Stomach (tissue), 9 donors: ENCODE results near the gene AGAP2. TPM values are rescaled to one million over a fixed set of nuclear protein-coding genes. Genes with fewer than 3 reads are reported as not detected.
A peak's percentile ranks its signal among the peaks of the same experiment; 100 is the strongest.

Experiments
- DNase-seq, 2 donors: peaks; one replicate each; pipeline versions ENCODE4 v3.0.0 to v3.0.0-alpha.2; 2013 to 2019
- H3K27ac ChIP-seq, 5 donors: fragments of 200-600 bp in 4 of 5; sonication (generic) in 4 of 5; one replicate each; pipeline ENCODE4 v1.5.1; 2013 to 2019; ENCODE audit warnings: mild to moderate bottlenecking in 1 of 5, moderate library complexity in 1 of 5
- H3K27me3 ChIP-seq, 3 donors: fragments of 200-600 bp; sonication (generic); one replicate each; pipeline ENCODE4 v1.5.1; 2017 to 2019; ENCODE audit warnings: mixed run types in 1 of 3
- H3K36me3 ChIP-seq, 4 donors: fragments of 200-600 bp; sonication (generic); 1 replicate in 3 of 4; 2 replicates in 1 of 4; pipeline ENCODE4 v1.5.1; 2016 to 2019
- H3K4me1 ChIP-seq, 4 donors: fragments of 200-600 bp; sonication (generic); one replicate each; pipeline ENCODE4 v1.5.1; 2016 to 2019
- H3K4me3 ChIP-seq, 4 donors: fragments of 200-600 bp; sonication (generic) in 3 of 4; one replicate each; pipeline ENCODE4 v1.5.1; 2016 to 2019; ENCODE audit warnings: mild to moderate bottlenecking in 1 of 4
- H3K9me3 ChIP-seq, 4 donors: fragments of 200-600 bp; sonication (generic); one replicate each; pipeline ENCODE4 v1.5.1; 2016 to 2019
- EP300 ChIP-seq: sonication (generic); formaldehyde crosslinking; IDR thresholded peaks from one replicate; pipeline ENCODE4 v1.6.1; 2017; ENCODE audit warnings: antibody characterized with exemption
- POLR2A ChIP-seq, 4 donors: fragments of 450-650 bp; IDR thresholded peaks; one replicate each; pipeline ENCODE4 v1.6.1; 2016; ENCODE audit warnings: antibody characterized with exemption in 4 of 4, control low read depth in 2 of 4, mild to moderate bottlenecking in 1 of 4, moderate library complexity in 1 of 4
- POLR2AphosphoS5 ChIP-seq, 3 donors: sonication (generic); formaldehyde crosslinking; IDR thresholded peaks; one replicate each; pipeline ENCODE4 v1.6.1; 2016; ENCODE audit warnings: antibody characterized with exemption in 3 of 3
- WGBS, 5 donors: extraction: QIAGEN DNeasy Blood & Tissue Kit in 3 of 5; methylation state at CpG; one replicate each; pipeline versions ENCODE4 v1.1.5 to v1.1.7; 2013 to 2018; 5-methylcytosine and 5-hydroxymethylcytosine counted together
- intact Hi-C: fragments of 100-400 bp; cut with DNase I; formaldehyde crosslinking; loops from one replicate; pipeline ENCODE4 v1.15.1; 2023; ENCODE audit warnings: low total_unique reads
- polyA plus RNA-seq, 3 donors: library from polyadenylated mRNA; stranded (reverse); fragments of 200-250 nt; gene quantifications; one replicate each; pipeline ENCODE4 v1.2.3, GENCODE V29; 2013
- total RNA-seq, 5 donors: library from RNA; depleted of rRNA; stranded (reverse); fragments of >200 nt; gene quantifications; one replicate each; pipeline versions ENCODE4 v1.1.0 to v1.2.3, GENCODE V29; 2014 to 2016
- TF ChIP-seq, protein P1 (sequence below), 7 experiments: fragments of 450-650 bp in 4 of 7; fragments of 200-600 bp in 3 of 7; sonication (generic) in 3 of 7; IDR thresholded peaks; one replicate each; pipeline ENCODE4 v1.5.1; 2016 to 2019; ENCODE audit warnings: antibody characterized with exemption in 7 of 7, control low read depth in 2 of 7, mild to moderate bottlenecking in 1 of 7
- donor health status: healthy with polysubstance abuse.
- donor health status: Bipolar disorder and iron deficiency.
- donor health status: healthy.

The AGAP2 gene
- total and polyA plus RNA-seq, 8 donors, result under 0.01 to 5.7 (median 0.68) TPM; not detected in 1

DNA sequence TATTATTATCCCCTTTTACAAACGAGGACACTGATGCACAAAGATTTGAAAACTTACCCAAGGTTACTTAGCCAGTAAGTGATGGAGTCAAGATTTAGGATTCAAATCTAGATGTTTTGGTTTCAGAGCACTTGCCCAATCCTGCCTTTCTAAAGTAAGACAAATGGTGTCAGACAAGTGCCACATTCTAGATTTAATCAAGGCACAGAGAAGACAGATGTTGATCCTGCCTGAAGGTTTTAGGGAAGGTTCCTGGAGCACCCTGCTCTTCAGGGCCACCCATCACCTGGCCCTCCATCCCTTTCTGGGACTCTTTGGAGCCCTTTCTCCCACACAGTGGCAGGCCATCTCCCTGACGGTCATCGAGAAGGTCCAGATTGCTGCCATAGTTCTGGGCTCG lies 19.2 kb upstream of the AGAP2 start:
- TF ChIP-seq, protein P1, sequence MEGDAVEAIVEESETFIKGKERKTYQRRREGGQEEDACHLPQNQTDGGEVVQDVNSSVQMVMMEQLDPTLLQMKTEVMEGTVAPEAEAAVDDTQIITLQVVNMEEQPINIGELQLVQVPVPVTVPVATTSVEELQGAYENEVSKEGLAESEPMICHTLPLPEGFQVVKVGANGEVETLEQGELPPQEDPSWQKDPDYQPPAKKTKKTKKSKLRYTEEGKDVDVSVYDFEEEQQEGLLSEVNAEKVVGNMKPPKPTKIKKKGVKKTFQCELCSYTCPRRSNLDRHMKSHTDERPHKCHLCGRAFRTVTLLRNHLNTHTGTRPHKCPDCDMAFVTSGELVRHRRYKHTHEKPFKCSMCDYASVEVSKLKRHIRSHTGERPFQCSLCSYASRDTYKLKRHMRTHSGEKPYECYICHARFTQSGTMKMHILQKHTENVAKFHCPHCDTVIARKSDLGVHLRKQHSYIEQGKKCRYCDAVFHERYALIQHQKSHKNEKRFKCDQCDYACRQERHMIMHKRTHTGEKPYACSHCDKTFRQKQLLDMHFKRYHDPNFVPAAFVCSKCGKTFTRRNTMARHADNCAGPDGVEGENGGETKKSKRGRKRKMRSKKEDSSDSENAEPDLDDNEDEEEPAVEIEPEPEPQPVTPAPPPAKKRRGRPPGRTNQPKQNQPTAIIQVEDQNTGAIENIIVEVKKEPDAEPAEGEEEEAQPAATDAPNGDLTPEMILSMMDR (IDR thresholded peaks at IDR 0.05), result no peak
- TF ChIP-seq POLR2AphosphoS5 (IDR thresholded peaks at IDR 0.05) (no peak), POLR2A (IDR thresholded peaks at IDR 0.05) (no peak), EP300 (no peak)

DNA sequence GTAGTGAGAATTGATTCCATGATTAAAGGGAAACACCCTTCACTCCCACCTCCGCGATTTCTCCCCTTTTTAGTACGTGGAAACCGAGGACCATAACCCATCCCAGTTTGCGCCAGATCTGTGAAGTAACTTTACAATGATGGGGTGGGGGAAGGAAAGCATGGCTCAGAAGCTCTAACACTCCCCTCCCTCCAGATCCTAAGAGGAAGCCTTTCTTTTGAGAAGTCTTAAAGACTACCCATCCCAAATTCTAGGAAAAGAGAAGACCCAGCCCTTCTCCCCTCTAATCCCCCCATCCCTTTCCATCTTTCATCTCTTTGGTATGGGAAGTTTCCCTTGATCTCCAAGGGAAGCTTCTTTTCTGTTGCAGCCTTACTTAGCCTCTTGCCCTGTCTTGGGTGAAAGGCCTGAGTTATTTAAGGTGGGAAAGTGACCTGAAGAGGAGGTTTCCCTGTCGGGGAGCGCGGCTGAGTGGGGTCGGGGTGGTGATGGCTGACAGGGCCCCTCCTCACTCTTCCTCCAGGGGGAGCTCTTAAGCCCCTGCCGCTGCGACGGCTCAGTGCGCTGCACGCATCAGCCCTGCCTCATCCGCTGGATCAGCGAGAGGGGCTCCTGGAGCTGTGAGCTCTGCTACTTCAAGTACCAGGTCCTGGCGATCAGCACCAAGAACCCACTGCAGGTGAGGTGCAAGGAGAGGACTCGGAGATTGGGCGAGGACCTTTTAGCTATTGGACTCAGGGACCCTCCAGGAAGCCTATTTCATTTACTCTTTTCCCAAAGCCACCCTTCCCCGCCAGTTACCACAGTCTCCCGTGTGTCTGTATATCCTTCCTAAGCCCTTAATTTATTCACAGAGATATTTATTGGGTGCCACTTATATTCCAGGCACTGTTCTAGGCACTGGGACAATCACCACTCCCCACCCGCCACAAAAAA lies 18.1 kb upstream of the AGAP2 start:
- H3K27ac ChIP-seq, result peak overlapping the region in 2 of 5 donors; percentile 82 to 83

More for the DNA sequence above, 19.2 kb upstream of the AGAP2 start:
- H3K4me3 ChIP-seq, result no peak overlapping the region
- H3K4me1 ChIP-seq, result peaks cover 15 to 34% (median 30%) of the 10 kb centered on the region in 4 donors
- peaks cover 0 to 23% (median 0%) of the 10 kb centered on the region in 3 donors for H3K27me3 ChIP-seq
- H3K27ac ChIP-seq, result no peak overlapping the region
- H3K36me3 ChIP-seq, result peaks cover 7 to 20% (median 19%) of the 10 kb centered on the region in 4 donors
- DNase-seq, result no peak
- no peaks in the 10 kb centered on the region for H3K9me3 ChIP-seq
- 87 to 94% (median 93%) methylated on average over 4 of the region's 4 CpGs for WGBS, 5 donors
- intact Hi-C loops, result no loop called here

DNA sequence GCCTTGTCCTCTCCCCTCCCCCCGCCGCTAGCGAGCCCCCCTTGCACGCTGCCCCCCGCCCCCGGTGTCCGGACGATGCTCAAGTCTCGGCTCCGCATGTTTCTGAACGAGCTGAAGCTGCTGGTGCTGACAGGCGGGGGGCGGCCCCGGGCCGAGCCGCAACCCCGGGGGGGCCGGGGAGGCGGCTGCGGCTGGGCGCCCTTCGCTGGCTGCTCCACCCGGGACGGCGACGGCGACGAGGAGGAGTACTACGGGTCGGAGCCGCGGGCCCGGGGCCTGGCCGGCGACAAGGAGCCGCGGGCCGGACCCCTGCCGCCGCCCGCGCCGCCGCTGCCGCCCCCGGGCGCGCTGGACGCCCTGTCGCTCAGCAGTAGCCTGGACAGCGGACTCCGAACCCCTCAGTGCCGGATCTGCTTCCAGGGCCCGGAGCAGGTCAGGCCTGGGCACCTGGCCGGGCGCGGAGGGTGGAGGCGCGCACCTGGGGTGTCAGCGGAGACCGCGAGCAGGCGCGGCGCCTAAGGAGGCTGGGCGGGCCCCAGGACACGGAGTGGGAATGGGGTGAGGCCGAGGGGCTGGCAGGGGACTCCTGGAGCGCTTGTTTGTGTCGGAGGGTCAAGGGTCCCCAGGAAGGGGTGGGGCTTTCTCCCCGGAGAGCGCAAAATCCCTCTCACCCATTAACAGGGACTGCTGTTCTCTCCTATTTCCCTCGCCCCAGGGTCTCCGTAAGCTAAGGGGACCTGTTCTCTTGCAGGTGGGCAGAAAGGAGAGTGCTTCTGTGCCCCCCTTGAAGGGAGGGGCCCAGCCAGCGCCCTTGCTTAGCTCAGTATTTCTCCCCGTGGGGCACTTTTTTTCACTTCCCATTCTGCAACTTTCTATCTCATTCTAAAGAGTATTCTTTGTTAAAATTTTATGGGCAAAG lies 17.2 kb upstream of the AGAP2 start:
- Histone ChIP-seq H3K4me3 (peak overlapping the region; percentile 66 to 88 (median 78)), H3K27me3 (peaks cover 0 to 4% (median 0%) of the 10 kb centered on the region in 3 donors), H3K36me3 (peaks cover 7 to 23% (median 20%) of the 10 kb centered on the region in 4 donors), H3K27ac (peak overlapping the region; percentile 70 to 83 (median 80)), H3K4me1 (peaks cover 25 to 48% (median 44%) of the 10 kb centered on the region in 4 donors), H3K9me3 (no peaks in the 10 kb centered on the region)
- DNase-seq, result peak; percentile 67 to 82
- intact Hi-C loops, result no loop called here
- WGBS, 5 donors, result 1 to 3% (median 1%) methylated on average over 21 to 76 of the region's 76 CpGs
- no peak for TF ChIP-seq EP300
- peak in 1 of 3 donors; percentile 20 for TF ChIP-seq POLR2AphosphoS5 (IDR thresholded peaks at IDR 0.05)

More for the DNA sequence above, 18.1 kb upstream of the AGAP2 start:
- 34 to 53% (median 38%) methylated on average over 21 to 22 of the region's 22 CpGs for WGBS, 5 donors
- DNase-seq, result peak; percentile 59 to 80
- H3K4me3 ChIP-seq, result peak overlapping the region; percentile 66 to 88 (median 78)
- peaks cover 7 to 20% (median 19%) of the 10 kb centered on the region in 4 donors for H3K36me3 ChIP-seq
- TF ChIP-seq, protein P1 (IDR thresholded peaks at IDR 0.05), result peak in 5 of 7 experiments; percentile 30 to 67 (median 58)
- no peak for TF ChIP-seq POLR2A (IDR thresholded peaks at IDR 0.05)
- TF ChIP-seq EP300, result no peak
- no peak for TF ChIP-seq POLR2AphosphoS5 (IDR thresholded peaks at IDR 0.05)
- peaks cover 18 to 38% (median 35%) of the 10 kb centered on the region in 4 donors for H3K4me1 ChIP-seq
- H3K9me3 ChIP-seq, result no peaks in the 10 kb centered on the region
- intact Hi-C loops, result no loop called here
- peaks cover 0 to 12% (median 0%) of the 10 kb centered on the region in 3 donors for H3K27me3 ChIP-seq

DNA sequence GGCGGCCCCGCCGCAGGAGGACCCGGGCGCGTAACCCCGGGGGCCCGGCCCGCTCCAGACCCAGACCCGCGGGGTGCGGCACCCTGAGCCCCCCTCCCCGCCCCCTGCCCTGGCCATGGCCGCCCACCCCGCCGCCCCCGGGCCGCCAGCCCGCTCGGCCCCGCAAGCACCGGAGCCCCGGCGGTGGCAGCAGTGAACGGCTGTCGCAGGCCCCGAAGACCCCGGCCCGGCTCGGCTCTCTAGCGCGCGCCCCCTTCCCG lies 16.6 kb upstream of the AGAP2 start:
- peak overlapping the region; percentile 70 to 83 (median 80) for H3K27ac ChIP-seq
- H3K36me3 ChIP-seq, result peaks cover 7 to 29% (median 26%) of the 10 kb centered on the region in 4 donors
- no peak for TF ChIP-seq POLR2A (IDR thresholded peaks at IDR 0.05)
- TF ChIP-seq, protein P1 (IDR thresholded peaks at IDR 0.05), result no peak
- TF ChIP-seq EP300, result no peak
- TF ChIP-seq POLR2AphosphoS5 (IDR thresholded peaks at IDR 0.05), result no peak
- WGBS, 5 donors, result 0 to 2% (median 1%) methylated on average over 5 to 27 of the region's 34 CpGs
- H3K9me3 ChIP-seq, result no peaks in the 10 kb centered on the region
- peaks cover 27 to 53% (median 47%) of the 10 kb centered on the region in 4 donors for H3K4me1 ChIP-seq
- peak overlapping the region; percentile 66 to 88 (median 78) for H3K4me3 ChIP-seq
- no peaks in the 10 kb centered on the region for H3K27me3 ChIP-seq
- intact Hi-C loops, result no loop called here
- DNase-seq, result no peak
